ENCODE measurements around the gene PPDPF. TPM values are rescaled to one million over a fixed set of nuclear protein-coding genes. Genes with fewer than 3 reads are reported as not detected.

Gene PPDPF
- total RNA-seq, 4 donors from 2014 or later, result 114 to 256 (median 162) TPM

- peaks cover 0 to 7% (median 0%) of the 10 kb centered on the region in 3 donors for H3K4me1 ChIP-seq
- no peak overlapping the region for H3K27ac ChIP-seq
- peaks cover 100% of the 10 kb centered on the region for H3K27me3 ChIP-seq
- no peaks in the 10 kb centered on the region for H3K36me3 ChIP-seq
- peaks cover 0 to 8% (median 0%) of the 10 kb centered on the region in 3 donors for H3K9me3 ChIP-seq
- no peak overlapping the region for H3K4me3 ChIP-seq
- ATAC-seq, result no peak
- TF ChIP-seq POLR2A (IDR thresholded peaks at IDR 0.05) (no peak), POLR2AphosphoS5 (IDR thresholded peaks at IDR 0.05) (no peak)
- WGBS, 2 donors (ENCODE audit: low coverage in 1 of 2), result 38% methylated on average over 6 of the region's 17 CpGs; no CpG with 5 or more reads in 1 of the 2 donors
These were observed 36.3 kb upstream of the PPDPF start for GRCh38 chr20:63484236-63484635.

DNA sequence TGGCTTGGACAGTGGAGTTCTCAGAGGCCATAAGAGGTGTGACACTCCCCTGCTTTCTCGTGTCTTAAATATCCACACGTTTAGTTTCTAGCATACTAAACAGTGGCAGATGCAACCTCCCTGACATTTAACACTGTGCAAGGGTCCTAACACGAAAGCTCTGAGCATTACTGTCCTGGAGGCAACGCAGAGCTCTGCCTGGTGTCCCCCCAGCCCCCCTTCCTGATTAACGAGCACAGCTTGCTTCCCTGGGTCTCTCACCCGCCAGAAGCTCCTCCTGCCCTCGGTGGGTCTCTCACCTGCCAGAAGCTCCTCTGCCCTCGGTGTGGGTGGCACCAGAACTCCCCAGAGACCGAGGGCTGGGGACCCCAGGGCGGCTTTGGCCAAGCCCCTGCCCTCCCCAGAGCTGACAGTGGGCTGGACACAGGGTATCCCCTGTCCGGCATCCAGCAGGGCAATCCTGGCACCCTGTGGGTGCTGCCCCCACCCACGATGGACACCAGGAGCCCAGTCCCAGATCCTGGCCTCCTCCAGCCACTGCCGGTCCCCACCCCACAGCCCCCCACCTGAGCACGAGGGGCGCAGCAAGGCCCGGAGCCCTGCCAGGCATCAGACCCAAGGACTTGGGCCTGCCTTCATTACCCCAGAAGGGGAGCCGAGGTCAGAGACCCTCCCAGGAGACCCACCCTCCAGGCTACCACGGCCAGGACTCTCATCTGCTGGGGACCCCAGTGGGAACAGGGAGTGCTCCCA is 35.7 kb upstream of the PPDPF start:
- peaks cover 0 to 7% (median 0%) of the 10 kb centered on the region in 3 donors for H3K4me1 ChIP-seq
- 6 to 40% methylated on average over 1 to 2 of the region's 18 CpGs for WGBS, 2 donors (ENCODE audit: low coverage in 1 of 2)
- H3K36me3 ChIP-seq, result no peaks in the 10 kb centered on the region
- no peak overlapping the region for H3K4me3 ChIP-seq
- peaks cover 100% of the 10 kb centered on the region for H3K27me3 ChIP-seq
- ATAC-seq, result no peak
- H3K9me3 ChIP-seq, result peaks cover 0 to 8% (median 0%) of the 10 kb centered on the region in 3 donors
- no peak overlapping the region for H3K27ac ChIP-seq
- TF ChIP-seq, protein P1, sequence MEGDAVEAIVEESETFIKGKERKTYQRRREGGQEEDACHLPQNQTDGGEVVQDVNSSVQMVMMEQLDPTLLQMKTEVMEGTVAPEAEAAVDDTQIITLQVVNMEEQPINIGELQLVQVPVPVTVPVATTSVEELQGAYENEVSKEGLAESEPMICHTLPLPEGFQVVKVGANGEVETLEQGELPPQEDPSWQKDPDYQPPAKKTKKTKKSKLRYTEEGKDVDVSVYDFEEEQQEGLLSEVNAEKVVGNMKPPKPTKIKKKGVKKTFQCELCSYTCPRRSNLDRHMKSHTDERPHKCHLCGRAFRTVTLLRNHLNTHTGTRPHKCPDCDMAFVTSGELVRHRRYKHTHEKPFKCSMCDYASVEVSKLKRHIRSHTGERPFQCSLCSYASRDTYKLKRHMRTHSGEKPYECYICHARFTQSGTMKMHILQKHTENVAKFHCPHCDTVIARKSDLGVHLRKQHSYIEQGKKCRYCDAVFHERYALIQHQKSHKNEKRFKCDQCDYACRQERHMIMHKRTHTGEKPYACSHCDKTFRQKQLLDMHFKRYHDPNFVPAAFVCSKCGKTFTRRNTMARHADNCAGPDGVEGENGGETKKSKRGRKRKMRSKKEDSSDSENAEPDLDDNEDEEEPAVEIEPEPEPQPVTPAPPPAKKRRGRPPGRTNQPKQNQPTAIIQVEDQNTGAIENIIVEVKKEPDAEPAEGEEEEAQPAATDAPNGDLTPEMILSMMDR (IDR thresholded peaks at IDR 0.05), result no peak
- no peak for TF ChIP-seq POLR2AphosphoS5 (IDR thresholded peaks at IDR 0.05)
- no peak for TF ChIP-seq EP300 (IDR thresholded peaks at IDR 0.05)
- TF ChIP-seq POLR2A (IDR thresholded peaks at IDR 0.05), result no peak

GRCh38 chr20:63486300-63486855 is 34.2 kb upstream of the PPDPF start:
- no peaks in the 10 kb centered on the region for H3K36me3 ChIP-seq
- 91% methylated on average over 10 of the region's 17 CpGs; no CpG with 5 or more reads in 1 of the 2 donors for WGBS, 2 donors (ENCODE audit: low coverage in 1 of 2)
- H3K27me3 ChIP-seq, result peaks cover 100% of the 10 kb centered on the region
- peaks cover 0 to 8% (median 0%) of the 10 kb centered on the region in 3 donors for H3K9me3 ChIP-seq
- TF ChIP-seq POLR2A (IDR thresholded peaks at IDR 0.05) (no peak), EP300 (IDR thresholded peaks at IDR 0.05) (no peak), POLR2AphosphoS5 (IDR thresholded peaks at IDR 0.05) (no peak)
- TF ChIP-seq, protein P1 (IDR thresholded peaks at IDR 0.05), result no peak
- H3K4me1 ChIP-seq, result peaks cover 0 to 7% (median 0%) of the 10 kb centered on the region in 3 donors
- no peak overlapping the region for H3K27ac ChIP-seq
- ATAC-seq, result no peak
- no peak overlapping the region for H3K4me3 ChIP-seq

DNA sequence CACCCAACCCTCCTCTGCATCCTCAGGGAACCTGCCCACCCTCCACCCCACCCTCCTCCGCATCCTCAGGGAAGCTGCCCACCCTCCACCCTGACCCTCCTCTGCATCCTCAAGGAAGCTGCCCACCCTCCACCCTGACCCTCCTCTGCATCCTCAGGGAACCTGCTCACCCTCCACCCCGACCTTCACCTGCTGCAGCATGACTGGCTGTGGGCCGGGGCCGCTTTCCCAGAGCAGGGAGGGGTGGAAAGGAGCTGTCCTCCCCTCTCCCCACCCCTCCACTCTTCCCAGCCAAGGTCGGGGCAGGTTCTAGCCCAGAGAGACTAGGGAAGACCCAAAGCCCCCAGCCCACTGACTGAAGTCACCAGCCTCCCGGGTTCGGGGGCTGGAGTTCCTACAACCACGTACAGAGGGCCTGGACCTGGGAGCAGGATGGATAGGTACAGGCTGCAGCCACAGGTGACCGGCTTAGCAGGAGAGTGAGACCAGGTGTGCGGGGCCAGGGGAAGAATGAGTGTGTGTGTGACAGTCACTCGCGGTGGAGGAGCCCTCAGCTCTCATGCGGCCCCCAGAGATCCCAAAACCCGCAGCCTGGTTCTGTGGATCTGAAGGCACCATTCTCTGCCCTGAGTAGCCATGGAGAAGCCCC is 33.3 kb upstream of the PPDPF start:
- Histone ChIP-seq H3K36me3 (no peaks in the 10 kb centered on the region), H3K4me3 (no peak overlapping the region), H3K27ac (no peak overlapping the region), H3K9me3 (peaks cover 0 to 8% (median 0%) of the 10 kb centered on the region in 3 donors), H3K4me1 (peaks cover 0 to 7% (median 0%) of the 10 kb centered on the region in 3 donors), H3K27me3 (peaks cover 93% of the 10 kb centered on the region)
- WGBS, 2 donors (ENCODE audit: low coverage in 1 of 2), result 56% methylated on average over 5 to 6 of the region's 14 CpGs
- no peak for TF ChIP-seq POLR2AphosphoS5 (IDR thresholded peaks at IDR 0.05)
- no peak for TF ChIP-seq POLR2A (IDR thresholded peaks at IDR 0.05)
- no peak for TF ChIP-seq EP300 (IDR thresholded peaks at IDR 0.05)
- ATAC-seq, result no peak

DNA sequence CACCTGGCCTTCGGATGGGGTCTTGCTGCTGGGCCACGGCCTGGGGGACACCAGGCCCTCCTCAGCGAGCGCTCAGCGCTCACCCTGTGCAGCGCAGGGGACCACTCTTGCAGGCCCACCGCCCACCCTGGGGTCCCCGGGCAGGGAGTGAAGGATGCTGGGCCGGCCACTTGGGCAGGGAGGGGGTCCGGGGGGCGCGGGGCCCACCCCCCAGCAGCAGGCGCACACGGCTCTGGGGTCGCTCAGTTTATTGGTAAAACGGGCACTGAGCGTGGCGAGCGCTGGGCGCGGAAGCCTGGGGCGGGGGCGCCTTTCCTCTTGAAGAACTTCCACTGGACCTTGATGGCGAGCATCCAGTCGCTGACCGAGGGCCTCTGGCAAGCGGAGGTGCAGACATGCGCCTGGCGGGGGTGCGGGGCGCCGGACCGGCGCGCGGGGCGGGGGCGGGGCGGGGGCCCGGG is 32.8 kb upstream of the PPDPF start:
- ATAC-seq, result no peak
- H3K27me3 ChIP-seq, result peaks cover 87% of the 10 kb centered on the region
- WGBS, 2 donors (ENCODE audit: low coverage in 1 of 2), result no CpG with 5 or more reads among the region's 40 CpGs

More for the DNA sequence above, 32.8 kb upstream of the PPDPF start:
- Histone ChIP-seq H3K27ac (no peak overlapping the region), H3K4me1 (peaks cover 0 to 7% (median 0%) of the 10 kb centered on the region in 3 donors), H3K4me3 (no peak overlapping the region), H3K36me3 (no peaks in the 10 kb centered on the region), H3K9me3 (peaks cover 0 to 8% (median 0%) of the 10 kb centered on the region in 3 donors)
- no peak for TF ChIP-seq POLR2A (IDR thresholded peaks at IDR 0.05)
